H9 (cell line): Measurements from ENCODE around the gene CHRNA5. TPM values are rescaled to one million over a fixed set of nuclear protein-coding genes. Genes with fewer than 3 reads are reported as not detected.

Experiments used
- DNase-seq: peaks from one replicate; pipeline ENCODE4 v3.0.0-alpha.2; 2017
- H2AFZ ChIP-seq: one replicate; pipeline ENCODE4 v1.6.1; 2013; ENCODE audit warnings: mild to moderate bottlenecking, low read length, control low read depth, moderate library complexity
- H2AK5ac ChIP-seq: 2 replicates; pipeline ENCODE4 v1.6.1; 2013; ENCODE audit warnings: low read length, control low read depth, mixed read lengths; ENCODE audit not compliant: insufficient read length
- H2BK120ac ChIP-seq: one replicate; pipeline ENCODE4 v1.6.1; 2013; ENCODE audit warnings: low read depth, mild to moderate bottlenecking, low read length, control low read depth, inconsistent platforms; ENCODE audit not compliant: poor library complexity, severe bottlenecking
- H2BK12ac ChIP-seq: 2 replicates; pipeline ENCODE4 v1.6.1; 2013; ENCODE audit warnings: low read length, control low read depth, mixed read lengths, low read depth; ENCODE audit not compliant: insufficient read length
- H2BK15ac ChIP-seq: 2 replicates; pipeline ENCODE4 v1.6.1; 2013; ENCODE audit warnings: low read depth, low read length, control low read depth
- H2BK20ac ChIP-seq: one replicate; pipeline ENCODE4 v1.6.1; 2013; ENCODE audit warnings: low read depth, mild to moderate bottlenecking, low read length, control low read depth, inconsistent platforms; ENCODE audit not compliant: poor library complexity, severe bottlenecking
- H2BK5ac ChIP-seq: 2 replicates; pipeline ENCODE4 v1.6.1; 2013; ENCODE audit warnings: low read length, control low read depth, mixed read lengths; ENCODE audit not compliant: insufficient read length
- H3K14ac ChIP-seq: 2 replicates; pipeline ENCODE4 v1.6.1; 2013; ENCODE audit warnings: low read length, control low read depth; ENCODE audit not compliant: insufficient read depth
- H3K18ac ChIP-seq: 2 replicates; pipeline ENCODE4 v1.6.1; 2013; ENCODE audit warnings: low read depth, mild to moderate bottlenecking, mixed read lengths, low read length, control low read depth; ENCODE audit not compliant: insufficient read length
- H3K23ac ChIP-seq: 2 replicates; pipeline ENCODE4 v1.6.1; 2013; ENCODE audit warnings: low read length, control low read depth, mixed read lengths, low read depth; ENCODE audit not compliant: insufficient read length
- H3K23me2 ChIP-seq: 2 replicates; pipeline ENCODE4 v1.6.1; 2013; ENCODE audit warnings: low read depth, mild to moderate bottlenecking, mixed read lengths, low read length, control low read depth; ENCODE audit not compliant: insufficient read length, poor library complexity, severe bottlenecking
- H3K27ac ChIP-seq: 2 replicates; pipeline ENCODE4 v1.5.1; 2013; ENCODE audit warnings: low read length, control low read depth, mixed read lengths, low read depth; ENCODE audit not compliant: insufficient read length
- H3K27me3 ChIP-seq: 2 replicates; pipeline ENCODE4 v1.6.1; 2013; ENCODE audit warnings: low read length, control low read depth, inconsistent platforms; ENCODE audit not compliant: insufficient read depth
- H3K4ac ChIP-seq: 2 replicates; pipeline ENCODE4 v1.6.1; 2013; ENCODE audit warnings: low read depth, mild to moderate bottlenecking, control low read depth, inconsistent platforms, low read length, moderate library complexity
- H3K4me1 ChIP-seq: 2 replicates; pipeline ENCODE4 v1.6.1; 2013; ENCODE audit warnings: low read length, control low read depth, inconsistent platforms; ENCODE audit not compliant: insufficient read depth
- H3K4me2 ChIP-seq: 2 replicates; pipeline ENCODE4 v1.6.1; 2013; ENCODE audit warnings: low read length, control low read depth, mixed read lengths; ENCODE audit not compliant: insufficient read length, insufficient read depth
- H3K56ac ChIP-seq: 2 replicates; pipeline ENCODE4 v1.6.1; 2013; ENCODE audit warnings: low read depth, mild to moderate bottlenecking, mixed read lengths, low read length, control low read depth; ENCODE audit not compliant: insufficient read length
- H3K79me1 ChIP-seq: 2 replicates; pipeline ENCODE4 v1.6.1; 2013; ENCODE audit warnings: low read depth, mild to moderate bottlenecking, moderate library complexity, low read length, control low read depth, inconsistent platforms; ENCODE audit not compliant: insufficient read depth, poor library complexity, severe bottlenecking
- H3K79me2 ChIP-seq: 2 replicates; pipeline ENCODE4 v1.6.1; 2013; ENCODE audit warnings: low read length, control low read depth, inconsistent platforms; ENCODE audit not compliant: insufficient read depth
- H3K9ac ChIP-seq: 2 replicates; pipeline ENCODE4 v1.6.1; 2013; ENCODE audit warnings: low read length, control low read depth, mixed read lengths; ENCODE audit not compliant: insufficient read length; ENCODE audit errors: extremely low read depth
- H3K9me3 ChIP-seq: one replicate; pipeline ENCODE4 v1.6.1; 2013; ENCODE audit warnings: low read depth, low read length, inconsistent platforms; ENCODE audit not compliant: control insufficient read depth
- H3T11ph ChIP-seq: one replicate; pipeline ENCODE4 v1.6.1; 2013; ENCODE audit warnings: mild to moderate bottlenecking, low read length, control low read depth, inconsistent platforms
- H4K20me1 ChIP-seq: one replicate; pipeline ENCODE4 v1.6.1; 2013; ENCODE audit not compliant: control insufficient read depth, insufficient read length, insufficient read depth
- H4K5ac ChIP-seq: 2 replicates; pipeline ENCODE4 v1.6.1; 2013; ENCODE audit warnings: low read depth, mild to moderate bottlenecking, mixed read lengths, low read length, control low read depth; ENCODE audit not compliant: insufficient read length
- H4K8ac ChIP-seq: replicated peaks from 2 replicates; pipeline ENCODE4 v1.6.1; 2013; ENCODE audit warnings: low read length, control low read depth, mixed read lengths, low read depth; ENCODE audit not compliant: insufficient read length
- H4K91ac ChIP-seq: 2 replicates; pipeline ENCODE4 v1.6.1; 2013; ENCODE audit warnings: low read depth, mild to moderate bottlenecking, moderate library complexity, mixed read lengths, low read length, control low read depth; ENCODE audit not compliant: insufficient read length
- H3K27ac Mint-ChIP-seq, 3 experiments: 2 replicates in 2 of 3; 3 replicates in 1 of 3; pipeline ENCODE4 v1.8.0; 2020 to 2021; ENCODE audit warnings: mixed read lengths in 3 of 3, mild to moderate bottlenecking in 1 of 3, moderate library complexity in 1 of 3
- H3K27me3 Mint-ChIP-seq: 2 replicates; pipeline ENCODE4 v1.8.0; 2021; ENCODE audit warnings: low read depth, mild to moderate bottlenecking, moderate library complexity, mixed read lengths
- H3K36me3 Mint-ChIP-seq, 3 experiments: 2 replicates in 2 of 3; 3 replicates in 1 of 3; pipeline ENCODE4 v1.8.0; 2020 to 2021; ENCODE audit warnings: low read depth in 3 of 3, mixed read lengths in 3 of 3; ENCODE audit not compliant: insufficient read depth in 1 of 3
- H3K4me1 Mint-ChIP-seq, 2 experiments: 2 replicates each; pipeline ENCODE4 v1.8.0; 2020; ENCODE audit warnings: mixed read lengths in 2 of 2
- H3K4me3 Mint-ChIP-seq, 2 experiments: 2 replicates in 1 of 2; 3 replicates in 1 of 2; pipeline ENCODE4 v1.8.0; 2020 to 2021; ENCODE audit warnings: mild to moderate bottlenecking in 2 of 2, mixed read lengths in 2 of 2, moderate library complexity in 1 of 2
- H3K9me3 Mint-ChIP-seq, 2 experiments: 2 replicates in 1 of 2; 3 replicates in 1 of 2; pipeline ENCODE4 v1.8.0; 2020; ENCODE audit warnings: mild to moderate bottlenecking in 2 of 2, mixed read lengths in 2 of 2, moderate library complexity in 1 of 2
- CTCF ChIP-seq: fragments of 200-600 bp; sonication (generic); conservative IDR thresholded peaks from 3 replicates; pipeline ENCODE4 v1.8.0; 2021; ENCODE audit warnings: antibody characterized with exemption, mild to moderate bottlenecking
- WGBS: extraction: QIAGEN DNeasy Blood & Tissue Kit; methylation state at CpG from one replicate; pipeline ENCODE4 v1.1.7; 2013; ENCODE audit warnings: missing lambda C conversion rate, low lambda C conversion rate, mixed read lengths; ENCODE audit not compliant: insufficient read length; ENCODE audit errors: extremely low coverage; 5-methylcytosine and 5-hydroxymethylcytosine counted together
- total RNA-seq: library from RNA; stranded (reverse); gene quantifications from 2 replicates; pipeline ENCODE4 v1.2.1, GENCODE V29; 2021

The CHRNA5 gene
- total RNA-seq, 1 experiment from 2014 or later = 16.5 TPM

GRCh38 chr15:78551902-78552301 is 13.4 kb upstream of the CHRNA5 start:
- no peak overlapping the region for H3K18ac ChIP-seq
- no peak overlapping the region for H3K4me2 ChIP-seq
- H3K23ac ChIP-seq = no peak overlapping the region
- H3K4me1 ChIP-seq = no peaks in the 10 kb centered on the region
- no peak for TF ChIP-seq CTCF
- H3K9ac ChIP-seq = no peak overlapping the region
- H2BK5ac ChIP-seq = no peak overlapping the region
- no peaks in the 10 kb centered on the region for H3K27me3 ChIP-seq
- H2AK5ac ChIP-seq = no peak overlapping the region
- no peak overlapping the region for H3K56ac ChIP-seq
- H2BK15ac ChIP-seq = no peak overlapping the region
- no peaks in the 10 kb centered on the region for H3K23me2 ChIP-seq
- Mint-ChIP-seq H3K4me1 (no peaks in the 10 kb centered on the region), H3K27ac (no peak overlapping the region), H3K27me3 (no peaks in the 10 kb centered on the region), H3K9me3 (no peaks in the 10 kb centered on the region), H3K36me3 (peaks cover 10 to 41% (median 20%) of the 10 kb centered on the region in 3 experiments; a peak in 5 of 7 replicates), H3K4me3 (no peak overlapping the region)
- no peaks in the 10 kb centered on the region for H3K79me2 ChIP-seq
- no peak overlapping the region for H2BK12ac ChIP-seq
- H3T11ph ChIP-seq = no peak overlapping the region
- no peaks in the 10 kb centered on the region for H4K20me1 ChIP-seq
- no peak overlapping the region for H2BK20ac ChIP-seq
- no peaks in the 10 kb centered on the region for H3K79me1 ChIP-seq
- H3K27ac ChIP-seq = no peak overlapping the region
- no peak overlapping the region for H3K4ac ChIP-seq
- no peaks in the 10 kb centered on the region for H3K9me3 ChIP-seq
- H2BK120ac ChIP-seq = no peak overlapping the region
- H3K14ac ChIP-seq = no peak overlapping the region
- no peak overlapping the region for H4K91ac ChIP-seq
- DNase-seq = no peak
- no peak overlapping the region for H4K8ac ChIP-seq
- no peak overlapping the region for H4K5ac ChIP-seq
- WGBS = no CpG with 5 or more reads among the region's 5 CpGs
- no peak overlapping the region for H2AFZ ChIP-seq
